SU-DHL-6 (cell line): Measurements from ENCODE around the gene NUP88.

Source experiments
- CTCF ChIP-seq: fragments of 200-600 bp; sonication (generic); IDR thresholded peaks from one replicate; pipeline ENCODE4 v1.5.1; 2017; ENCODE audit warnings: antibody characterized with exemption, mild to moderate bottlenecking, low read length, moderate library complexity; ENCODE audit not compliant: insufficient read depth, poor library complexity, severe bottlenecking
- EZH2phosphoT487 ChIP-seq: fragments of 200-600 bp; sonication (generic), shearing (Covaris generic); conservative IDR thresholded peaks from 2 replicates; pipeline ENCODE4 v1.6.1; 2018; ENCODE audit warnings: mild to moderate bottlenecking, antibody characterized with exemption, low read length, moderate library complexity, mixed read lengths

- TF ChIP-seq CTCF: no peak
- no peak for TF ChIP-seq EZH2phosphoT487
Observed at GRCh38 chr17:5418858-5419355, 555 bp downstream of the NUP88 start.
